B cell (primary cell): ENCODE measurements around the gene SYNPO. TPM values are rescaled to one million over a fixed set of nuclear protein-coding genes. Genes with fewer than 3 reads are reported as not detected.

ENCODE experiments used
- ATAC-seq: fragments of 200-7000 bp; cut with Tn5 transposase; one replicate; pipeline ENCODE4 v1.10.0; 2021; ENCODE audit warnings: low read depth, mild to moderate bottlenecking, moderate number of reproducible peaks, moderate library complexity
- CTCF ChIA-PET: fragments of 350-600 bp; sonication (Branson Sonifier 250); formaldehyde crosslinking; loops from one replicate; lab custom pipeline; 2021; ENCODE audit warnings: antibody characterized with exemption, inconsistent platforms; lab: Charles Lee
- POLR2A ChIA-PET: fragments of 350-600 bp; sonication (Branson Sonifier 250); formaldehyde crosslinking; loops from one replicate; lab custom pipeline; 2021; ENCODE audit warnings: antibody characterized with exemption; lab: Charles Lee
- DNase-seq: peaks from one replicate; pipeline ENCODE4 v3.0.0; 2013
- H2AFZ ChIP-seq: 2 replicates; pipeline ENCODE4 v1.6.1; 2012; ENCODE audit warnings: mild to moderate bottlenecking, low read depth, low read length; ENCODE audit not compliant: insufficient read depth, poor library complexity, severe bottlenecking
- H3K27ac ChIP-seq, 2 donors: 1 replicate in 1 of 2; 2 replicates in 1 of 2; pipeline ENCODE4 v1.5.1; 2012 to 2013; ENCODE audit warnings: low read length in 2 of 2, mild to moderate bottlenecking in 2 of 2, moderate library complexity in 1 of 2
- H3K27me3 ChIP-seq, 4 experiments: fragments of 200-600 bp in 1 of 4; sonication (generic) in 1 of 4; replicated peaks in 1 of 4; 1 replicate in 2 of 4; 2 replicates in 2 of 4; pipeline versions ENCODE4 v1.6.1 to v1.7.0; 2013 to 2016; ENCODE audit warnings: low read length in 3 of 4, mild to moderate bottlenecking in 2 of 4, mixed read lengths in 1 of 4, moderate library complexity in 1 of 4; ENCODE audit not compliant: insufficient read depth in 4 of 4, control insufficient read depth in 3 of 4; ENCODE audit errors: control extremely low read depth in 1 of 4
- H3K36me3 ChIP-seq, 2 experiments: replicated peaks in 1 of 2; 1 replicate in 1 of 2; 2 replicates in 1 of 2; pipeline versions ENCODE4 v1.6.1 to v1.7.1; 2013; ENCODE audit warnings: low read length in 1 of 2; ENCODE audit not compliant: insufficient read depth in 2 of 2, control insufficient read depth in 1 of 2; ENCODE audit errors: control extremely low read depth in 1 of 2, extremely low read depth in 1 of 2
- H3K4me1 ChIP-seq, 2 donors: fragments of 200-600 bp in 1 of 2; sonication (generic) in 1 of 2; 1 replicate in 1 of 2; 2 replicates in 1 of 2; pipeline versions ENCODE4 v1.5.1 to v1.6.1; 2013 to 2017; ENCODE audit warnings: low read length in 2 of 2; ENCODE audit not compliant: control insufficient read depth in 2 of 2, insufficient read depth in 2 of 2
- H3K4me2 ChIP-seq: replicated peaks from 2 replicates; pipeline ENCODE3; 2012; ENCODE audit warnings: mild to moderate bottlenecking, low read depth, low read length; ENCODE audit not compliant: poor library complexity, severe bottlenecking
- H3K4me3 ChIP-seq, 5 experiments: fragments of 200-600 bp in 1 of 5; sonication (generic) in 1 of 5; 1 replicate in 3 of 5; 2 replicates in 2 of 5; pipeline versions ENCODE4 v1.5.1 to v1.7.0; 2011 to 2016; ENCODE audit warnings: low read length in 4 of 5, mild to moderate bottlenecking in 4 of 5, low read depth in 2 of 5, control low read depth in 1 of 5, moderate library complexity in 1 of 5; ENCODE audit not compliant: insufficient read depth in 1 of 5; ENCODE audit errors: control extremely low read depth in 1 of 5, extremely low read depth in 1 of 5
- H3K79me2 ChIP-seq: fragments of 200-600 bp; sonication (generic); one replicate; pipeline ENCODE4 v1.6.0; 2016; ENCODE audit warnings: low read length; ENCODE audit not compliant: control insufficient read depth, insufficient read depth
- H3K9ac ChIP-seq: fragments of 200-600 bp; sonication (generic); 2 replicates; pipeline ENCODE4 v1.6.1; 2017; ENCODE audit warnings: mild to moderate bottlenecking, low read length, moderate library complexity
- H3K9me3 ChIP-seq, 3 donors: one replicate each; pipeline versions ENCODE4 v1.6.1 to v1.7.1; 2013; ENCODE audit warnings: low read length in 2 of 3; ENCODE audit not compliant: control insufficient read depth in 2 of 3, insufficient read depth in 1 of 3; ENCODE audit errors: control extremely low read depth in 1 of 3
- H4K20me1 ChIP-seq: 2 replicates; pipeline ENCODE4 v1.6.0; 2012; ENCODE audit warnings: mild to moderate bottlenecking, low read length; ENCODE audit not compliant: insufficient read depth, control insufficient read depth, poor library complexity, severe bottlenecking
- H3K27ac Mint-ChIP-seq: one replicate; pipeline ENCODE4 v1.8.0; 2021; ENCODE audit warnings: mixed read lengths
- H3K27me3 Mint-ChIP-seq: one replicate; pipeline ENCODE4 v1.8.0; 2021; ENCODE audit warnings: mixed read lengths
- H3K4me1 Mint-ChIP-seq: one replicate; pipeline ENCODE4 v1.8.0; 2021; ENCODE audit warnings: mixed read lengths
- H3K4me3 Mint-ChIP-seq: one replicate; pipeline ENCODE4 v1.8.0; 2021; ENCODE audit warnings: mixed read lengths
- H3K9me3 Mint-ChIP-seq: one replicate; pipeline ENCODE4 v1.8.0; 2022; ENCODE audit warnings: mixed read lengths; ENCODE audit not compliant: insufficient read depth
- EZH2 ChIP-seq: IDR thresholded peaks from 2 replicates; pipeline ENCODE4 v1.6.1; 2012; ENCODE audit warnings: borderline replicate concordance, low read depth, mild to moderate bottlenecking, moderate library complexity, low read length; ENCODE audit not compliant: insufficient read depth, poor library complexity, severe bottlenecking
- WGBS: methylation state at CpG from one replicate; pipeline ENCODE4 v1.1.5; 2013; ENCODE audit warnings: missing lambda C conversion rate; ENCODE audit not compliant: insufficient coverage; 5-methylcytosine and 5-hydroxymethylcytosine counted together
- intact Hi-C: fragments of 100-400 bp; cut with micrococcal nuclease; formaldehyde crosslinking; loops from one replicate; pipeline ENCODE4 v1.10.0; 2022
- polyA plus RNA-seq: library from polyadenylated mRNA; depleted of rRNA; stranded (reverse); fragments of >200 nt; gene quantifications from 2 replicates; pipeline ENCODE4 v1.2.3, GENCODE V29; 2012
- total RNA-seq, 2 donors: library from RNA; stranded (reverse); fragments of 120-200 nt in 1 of 2; gene quantifications; 1 replicate in 1 of 2; 2 replicates in 1 of 2; pipeline versions ENCODE4 v1.2.3 to v1.2.4, GENCODE V29; 2013 to 2022
- TF ChIP-seq, protein P1 (sequence below): fragments of 200-600 bp; IDR thresholded peaks from one replicate; pipeline ENCODE4 v1.8.0; 2022; ENCODE audit warnings: antibody characterized with exemption, mild to moderate bottlenecking

The SYNPO gene
- total and polyA plus RNA-seq, 2 donors (not counting 1 experiment from before 2014, with no cell fraction given), result 13.2 to 16.8 TPM

DNA sequence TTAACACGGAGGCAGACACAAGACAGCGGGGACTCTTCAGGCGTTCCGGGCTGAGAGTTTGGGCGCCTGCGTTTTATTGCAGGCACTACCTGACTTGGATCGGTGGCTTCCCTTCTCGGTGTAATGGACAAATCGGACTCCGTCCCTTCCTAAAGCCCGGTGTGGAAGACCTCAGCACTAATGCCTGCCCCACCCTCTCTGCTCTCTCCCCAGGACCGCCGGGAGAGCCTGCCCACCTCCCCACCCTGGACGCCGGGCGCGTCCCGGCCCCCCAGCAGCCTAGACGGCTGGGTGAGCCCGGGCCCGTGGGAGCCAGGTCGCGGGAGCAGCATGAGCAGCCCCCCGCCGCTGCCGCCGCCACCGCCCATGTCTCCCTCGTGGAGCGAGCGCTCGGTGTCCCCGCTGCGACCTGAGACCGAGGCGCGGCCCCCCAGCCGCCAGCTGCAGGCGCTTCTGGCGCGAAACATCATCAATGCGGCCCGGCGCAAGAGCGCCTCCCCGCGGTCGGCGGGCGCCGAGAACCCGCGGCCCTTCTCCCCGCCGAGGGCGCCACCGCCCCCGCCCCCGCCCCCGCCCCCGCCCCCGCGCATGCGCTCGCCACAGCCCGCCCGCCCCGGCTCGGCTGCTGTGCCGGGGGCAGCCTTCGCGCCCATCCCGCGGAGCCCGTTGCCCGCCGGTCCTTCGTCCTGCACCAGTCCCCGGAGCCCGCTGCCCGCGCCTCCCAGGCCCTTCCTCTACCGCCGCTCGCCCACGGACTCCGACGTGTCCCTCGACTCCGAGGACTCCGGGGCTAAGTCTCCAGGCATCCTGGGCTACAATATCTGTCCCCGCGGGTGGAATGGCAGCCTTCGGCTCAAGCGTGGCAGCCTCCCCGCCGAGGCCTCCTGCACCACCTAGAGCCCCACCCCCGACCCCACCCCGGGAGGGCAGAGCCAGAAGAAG, 16.0 kb downstream of the SYNPO start:
- TF ChIP-seq EZH2, result no peak
- TF ChIP-seq, protein P1, sequence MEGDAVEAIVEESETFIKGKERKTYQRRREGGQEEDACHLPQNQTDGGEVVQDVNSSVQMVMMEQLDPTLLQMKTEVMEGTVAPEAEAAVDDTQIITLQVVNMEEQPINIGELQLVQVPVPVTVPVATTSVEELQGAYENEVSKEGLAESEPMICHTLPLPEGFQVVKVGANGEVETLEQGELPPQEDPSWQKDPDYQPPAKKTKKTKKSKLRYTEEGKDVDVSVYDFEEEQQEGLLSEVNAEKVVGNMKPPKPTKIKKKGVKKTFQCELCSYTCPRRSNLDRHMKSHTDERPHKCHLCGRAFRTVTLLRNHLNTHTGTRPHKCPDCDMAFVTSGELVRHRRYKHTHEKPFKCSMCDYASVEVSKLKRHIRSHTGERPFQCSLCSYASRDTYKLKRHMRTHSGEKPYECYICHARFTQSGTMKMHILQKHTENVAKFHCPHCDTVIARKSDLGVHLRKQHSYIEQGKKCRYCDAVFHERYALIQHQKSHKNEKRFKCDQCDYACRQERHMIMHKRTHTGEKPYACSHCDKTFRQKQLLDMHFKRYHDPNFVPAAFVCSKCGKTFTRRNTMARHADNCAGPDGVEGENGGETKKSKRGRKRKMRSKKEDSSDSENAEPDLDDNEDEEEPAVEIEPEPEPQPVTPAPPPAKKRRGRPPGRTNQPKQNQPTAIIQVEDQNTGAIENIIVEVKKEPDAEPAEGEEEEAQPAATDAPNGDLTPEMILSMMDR, result peak; percentile 77
- intact Hi-C loops, result loop anchor here (1.0 to 2.0 kb wide), 5 partner anchors 30 to 300 kb away; partner anchors contain the start of genes RPS14 and TCOF1
- Mint-ChIP-seq H3K9me3 (no peaks in the 10 kb centered on the region), H3K27ac (peak overlapping the region; percentile 84), H3K4me3 (peak overlapping the region; percentile 81), H3K4me1 (peaks cover 19% of the 10 kb centered on the region), H3K27me3 (peaks cover 4% of the 10 kb centered on the region)
- ATAC-seq, result peak; percentile 91
- peak overlapping the region; percentile 70 for H3K9ac ChIP-seq
- no peak overlapping the region for H3K27ac ChIP-seq
- no peaks in the 10 kb centered on the region for H3K36me3 ChIP-seq
- H3K27me3 ChIP-seq, result no peaks in the 10 kb centered on the region
- peak overlapping the region; percentile 21 to 69 (median 59) for H3K4me3 ChIP-seq
- POLR2A ChIA-PET, result interaction anchor here (0.7 kb wide), 2 partner anchors 26 to 34 kb away, joined by 5 read pairs; no protein-coding TSS in a partner anchor
- H3K79me2 ChIP-seq, result no peaks in the 10 kb centered on the region
- peaks cover 10 to 15% of the 10 kb centered on the region in 2 donors for H3K4me1 ChIP-seq
- H2AFZ ChIP-seq, result peak overlapping the region; percentile 83
- 1% methylated on average over 79 of the region's 99 CpGs for WGBS
- peak; percentile 89 for DNase-seq
- CTCF ChIA-PET, result interaction anchor here (0.6 to 6.1 kb wide), 15 partner anchors 28 to 199 kb away, joined by 3 to 110 read pairs (median 5); partner anchors contain the start of genes IRGM, RBM22 and SMIM3
- no peaks in the 10 kb centered on the region for H4K20me1 ChIP-seq
- H3K9me3 ChIP-seq, result no peaks in the 10 kb centered on the region
- H3K4me2 ChIP-seq, result peak overlapping the region; percentile 99
